ENCODE measurements around the gene HMG20A.

Gene HMG20A

DNA sequence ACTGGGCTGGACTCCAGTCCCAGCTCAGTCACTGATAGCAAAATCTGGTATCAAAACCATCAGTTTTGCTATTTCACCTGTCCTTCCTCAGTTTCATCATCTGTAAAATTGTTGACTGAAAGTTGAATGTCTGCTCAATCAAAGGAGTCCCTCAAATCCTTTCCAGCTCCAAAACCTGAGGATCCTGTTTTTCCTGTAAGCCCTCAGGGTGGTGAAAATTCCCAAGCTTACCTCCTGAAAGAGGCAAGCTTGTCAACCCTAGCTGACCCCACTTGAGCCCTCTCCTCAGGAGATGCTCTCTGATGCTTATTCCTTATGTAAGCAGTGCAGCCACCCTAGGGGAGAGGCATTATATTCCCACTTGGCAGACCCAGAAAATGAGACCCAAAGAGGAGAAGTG is 82.6 kb downstream of the HMG20A start:
- DNase-seq, result no peak

- DNase-seq, result no peak
Observed at GRCh38 chr15:77503764-77504163, 83.1 kb downstream of the HMG20A start.

- DNase-seq, result peak; percentile 48
Observed at GRCh38 chr15:77504306-77504705, 83.6 kb downstream of the HMG20A start.

GRCh38 chr15:77504871-77505270 is 84.2 kb downstream of the HMG20A start:
- DNase-seq, result no peak

DNA sequence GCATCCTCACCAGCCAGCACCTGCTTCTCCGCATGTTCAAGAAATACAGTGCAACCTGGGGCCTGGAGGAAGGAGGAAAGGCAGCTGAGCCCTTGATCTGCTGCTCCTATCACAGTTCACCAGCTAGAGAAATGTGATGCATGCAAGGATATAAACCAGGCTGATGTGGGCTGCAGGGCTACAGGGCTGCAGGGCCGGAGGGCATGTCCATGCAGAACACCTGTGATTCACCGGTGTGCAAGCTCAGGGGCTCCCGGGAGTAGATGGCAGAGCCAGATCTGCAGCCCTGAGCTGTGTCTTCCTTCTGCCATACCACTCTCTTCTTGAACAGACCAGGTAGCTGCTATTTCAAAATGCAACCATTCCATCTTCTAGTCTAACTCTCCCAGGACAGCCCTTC is 84.9 kb downstream of the HMG20A start:
- no peak for DNase-seq

- DNase-seq, result peak; percentile 16
Observed at GRCh38 chr15:77506311-77507142, 85.8 kb downstream of the HMG20A start.

- DNase-seq, result no peak
Observed at GRCh38 chr15:77507143-77507897, 86.6 kb downstream of the HMG20A start.

GRCh38 chr15:77507911-77508310 is 87.2 kb downstream of the HMG20A start:
- DNase-seq, result no peak

- no peak for DNase-seq
Observed at GRCh38 chr15:77508541-77509243, 88.0 kb downstream of the HMG20A start.

GRCh38 chr15:77510066-77511057 is 89.7 kb downstream of the HMG20A start:
- DNase-seq, result no peak

DNA sequence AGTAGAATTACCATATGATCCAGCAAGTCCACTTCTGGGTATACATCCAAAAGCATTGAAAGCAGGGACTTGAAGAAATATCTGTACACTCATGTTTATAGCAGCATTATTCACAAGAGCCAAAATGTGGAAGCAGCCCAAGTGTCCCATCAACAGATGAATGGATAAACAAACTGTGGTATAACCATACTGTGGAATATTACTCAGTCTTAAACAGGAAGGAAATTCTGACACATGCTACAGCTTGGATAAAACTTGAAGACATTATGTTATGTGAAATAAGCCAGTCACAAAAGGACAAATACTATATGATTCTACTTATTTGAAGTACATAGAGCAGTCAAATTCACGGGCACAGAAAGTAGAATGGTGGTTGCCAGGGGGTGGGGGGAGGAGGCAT is 91.2 kb downstream of the HMG20A start:
- no peak for DNase-seq

GRCh38 chr15:77513226-77513625 is 92.5 kb downstream of the HMG20A start:
- DNase-seq, result no peak

GRCh38 chr15:77514641-77515402 is 94.1 kb downstream of the HMG20A start:
- DNase-seq, result no peak

DNA sequence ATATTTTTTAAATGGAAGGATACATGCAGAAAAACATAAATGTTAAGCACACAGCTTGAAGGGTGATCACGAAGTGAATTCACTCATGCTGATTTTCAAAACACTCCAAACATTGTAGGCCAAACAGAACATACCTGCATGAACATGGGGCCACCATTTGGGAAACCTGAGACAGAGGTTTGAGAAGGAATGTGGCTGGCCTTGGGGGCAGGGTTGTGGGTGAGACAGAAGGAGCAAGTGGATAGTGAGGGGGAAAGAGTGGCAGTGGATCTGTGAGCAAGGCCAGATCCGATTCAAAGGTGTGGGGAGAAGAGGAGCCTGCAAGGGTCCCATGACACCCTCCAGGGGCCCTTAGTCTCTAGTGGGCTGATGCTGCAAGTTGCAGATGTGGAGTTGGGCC is 94.9 kb downstream of the HMG20A start:
- no peak for DNase-seq

- no peak for DNase-seq
Observed at GRCh38 chr15:77516076-77516475, 95.4 kb downstream of the HMG20A start.

DNA sequence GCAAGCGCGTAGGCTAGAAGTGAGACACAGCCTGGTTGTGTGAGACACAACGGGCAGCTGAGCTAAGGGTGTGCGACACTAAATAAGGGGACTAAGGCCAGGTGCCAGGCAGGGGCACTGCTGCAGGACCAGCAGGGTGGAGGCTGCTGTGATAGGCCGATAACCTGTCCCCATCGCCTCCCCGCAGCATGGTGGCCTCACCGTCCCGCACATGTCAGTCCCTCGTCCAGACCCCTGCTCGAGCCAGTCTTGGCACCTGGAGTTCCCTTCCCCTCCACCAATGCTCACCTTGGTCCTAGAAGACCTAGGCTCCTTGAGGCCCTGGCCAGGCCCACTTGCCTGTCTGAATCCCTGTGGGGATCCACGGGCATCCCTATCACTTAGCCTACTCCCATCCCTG is 96.1 kb downstream of the HMG20A start:
- DNase-seq, result no peak

GRCh38 chr15:77517579-77517978 is 96.9 kb downstream of the HMG20A start:
- DNase-seq, result no peak

DNA sequence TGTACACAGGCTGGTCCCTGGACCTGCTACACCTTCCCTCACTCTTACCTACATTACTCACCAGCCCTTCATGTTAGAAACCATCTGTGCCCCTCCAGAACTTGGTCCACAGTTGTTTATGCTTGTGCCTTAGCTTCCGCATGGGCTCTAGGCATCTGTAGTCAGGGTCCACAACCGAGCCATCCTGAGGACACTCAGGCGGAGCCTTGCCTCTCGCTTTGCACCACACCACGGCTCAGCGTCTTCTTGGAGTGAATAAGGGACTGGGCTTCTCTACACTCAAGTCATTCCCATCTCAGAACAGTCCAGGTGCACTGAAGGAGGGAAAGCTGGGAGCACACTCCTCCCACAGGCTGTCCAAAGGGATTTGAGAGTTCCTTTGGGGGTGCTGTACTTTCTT is 97.8 kb downstream of the HMG20A start:
- no peak for DNase-seq

GRCh38 chr15:77519540-77519939 is 98.9 kb downstream of the HMG20A start:
- DNase-seq, result no peak

GRCh38 chr15:77521206-77521605 is 100.5 kb downstream of the HMG20A start:
- no peak for DNase-seq

DNA sequence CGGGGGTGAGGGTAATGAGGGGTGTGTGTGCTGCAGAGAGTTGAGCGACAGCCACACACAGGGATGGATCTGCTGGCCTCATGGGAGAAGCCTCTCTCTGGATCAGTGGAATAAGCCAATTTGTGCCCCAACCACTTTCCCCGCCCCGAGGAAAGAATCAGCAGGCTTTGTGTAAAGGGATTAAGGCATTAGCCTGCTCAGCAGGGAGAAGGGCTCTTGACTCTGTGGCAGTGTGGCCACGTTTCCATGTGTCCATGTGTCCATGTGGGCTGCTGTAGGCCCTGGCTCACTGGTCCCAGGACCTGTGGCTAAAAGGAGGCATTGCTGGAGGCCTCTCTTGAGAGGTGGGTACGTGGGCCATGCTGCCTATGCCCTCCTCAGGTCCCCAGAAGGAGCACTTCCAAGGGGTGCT is 104.7 kb downstream of the HMG20A start:
- DNase-seq, result no peak
